HepG2 (cell line): ENCODE data around the gene ABCA3. TPM values are rescaled to one million over a fixed set of nuclear protein-coding genes. Genes with fewer than 3 reads are reported as not detected.

ENCODE experiments used
- ATAC-seq: fragments of 200-7000 bp; cut with Tn5 transposase; 3 replicates; pipeline ENCODE4 v1.9.1; 2020; ENCODE audit warnings: mild to moderate bottlenecking, moderate library complexity
- BruUV-seq: library from RNA; stranded (reverse); fragments of 400-500 nt; replicated peaks from 2 replicates; lab custom pipeline; 2021; lab: Mats Ljungman, UMichigan
- CTCF ChIA-PET: fragments of 300-600 bp; formaldehyde crosslinking; extraction: SDS; loops from one replicate; lab custom pipeline; 2021; ENCODE audit warnings: low total read pairs, inconsistent platforms, low intra/inter-chr PET ratio; lab: Yijun Ruan, JAX
- POLR2A ChIA-PET: fragments of 350-600 bp; sonication (Branson Sonifier 250); formaldehyde crosslinking; loops from one replicate; lab custom pipeline; 2020; ENCODE audit warnings: antibody characterized with exemption, inconsistent platforms; lab: Yijun Ruan, JAX
- DNase-seq: peaks from one replicate; pipeline ENCODE4 v3.0.0-alpha.2; 2015; ENCODE audit warnings: low spot score
- FAIRE-seq: peaks from 3 replicates; lab custom pipeline; 2011; peaks lifted over from hg19 to GRCh38; lab: Jason Lieb, UNC
- H2AFZ ChIP-seq: one replicate; pipeline ENCODE4 v1.6.1; 2011; ENCODE audit warnings: low read length, inconsistent platforms
- H3K27ac ChIP-seq: fragments of 300-600 bp; 3 replicates; pipeline ENCODE4 v1.8.0; 2011; ENCODE audit warnings: mixed run types, mild to moderate bottlenecking, mixed read lengths, low read length, inconsistent platforms; ENCODE audit not compliant: insufficient read depth; ENCODE audit errors: extremely low read length
- H3K27me3 ChIP-seq, 2 experiments: fragments of 200-600 bp in 1 of 2; 2 replicates in 1 of 2; 3 replicates in 1 of 2; pipeline versions ENCODE4 v1.6.0 to v1.8.0; 2011; ENCODE audit warnings: low read length in 2 of 2, mild to moderate bottlenecking in 2 of 2, moderate library complexity in 2 of 2, inconsistent platforms in 1 of 2; ENCODE audit not compliant: insufficient read depth in 2 of 2, control insufficient read depth in 1 of 2
- H3K36me3 ChIP-seq, 2 experiments: fragments of 200-600 bp in 1 of 2; replicated peaks in 1 of 2; 2 replicates in 1 of 2; 3 replicates in 1 of 2; pipeline versions ENCODE4 v1.5.1 to v1.8.0; 2011; ENCODE audit warnings: low read length in 2 of 2, inconsistent platforms in 1 of 2; ENCODE audit not compliant: insufficient read depth in 2 of 2, control insufficient read depth in 1 of 2
- H3K4me1 ChIP-seq: 2 replicates; pipeline ENCODE4 v1.5.1; 2012; ENCODE audit warnings: low read length, inconsistent platforms; ENCODE audit not compliant: insufficient read depth
- H3K4me2 ChIP-seq: 2 replicates; pipeline ENCODE4 v1.6.0; 2011; ENCODE audit warnings: low read depth, low read length, inconsistent platforms
- H3K4me3 ChIP-seq, 3 experiments: fragments of 200-600 bp in 1 of 3; sonication (generic), shearing (Covaris generic) in 1 of 3; replicated peaks in 1 of 3; 2 replicates each; pipeline ENCODE4 v1.5.1; 2011 to 2016; ENCODE audit warnings: low read length in 3 of 3, inconsistent platforms in 2 of 3, low read depth in 2 of 3, mild to moderate bottlenecking in 2 of 3, control low read depth in 1 of 3, mixed read lengths in 1 of 3; ENCODE audit not compliant: insufficient read depth in 1 of 3
- H3K79me2 ChIP-seq: one replicate; pipeline ENCODE4 v1.6.1; 2011; ENCODE audit warnings: low read length, inconsistent platforms; ENCODE audit not compliant: insufficient read depth
- H3K9ac ChIP-seq: 2 replicates; pipeline ENCODE4 v1.6.0; 2011; ENCODE audit warnings: mild to moderate bottlenecking, low read depth, low read length, inconsistent platforms; ENCODE audit not compliant: insufficient read depth
- H3K9me3 ChIP-seq: 2 replicates; pipeline ENCODE4 v1.5.1; 2012; ENCODE audit warnings: mild to moderate bottlenecking, low read length
- H4K20me1 ChIP-seq: 2 replicates; pipeline ENCODE4 v1.6.0; 2011; ENCODE audit warnings: inconsistent platforms, mild to moderate bottlenecking, low read length, moderate library complexity; ENCODE audit not compliant: insufficient read depth
- AGO2 ChIP-seq: fragments of 200-400 bp; formaldehyde crosslinking; optimal IDR thresholded peaks from 2 replicates; pipeline ENCODE3; 2017; ENCODE audit warnings: mild to moderate bottlenecking, low read depth, low read length, moderate library complexity
- CCAR2 ChIP-seq: fragments of 200-400 bp; formaldehyde crosslinking; optimal IDR thresholded peaks from 2 replicates; pipeline ENCODE3; 2018; ENCODE audit warnings: low read depth, mild to moderate bottlenecking, low read length, moderate library complexity
- ONECUT2 ChIP-seq: sonication (generic); formaldehyde crosslinking; IDR thresholded peaks from 2 replicates; pipeline ENCODE4 v1.4.0; 2020; ENCODE audit warnings: missing genetic modification reagents
- PHF21A ChIP-seq: sonication (generic); formaldehyde crosslinking; IDR thresholded peaks from 2 replicates; pipeline ENCODE4 v1.5.0; 2020; ENCODE audit warnings: mild to moderate bottlenecking, missing genetic modification reagents
- PTBP1 ChIP-seq: fragments of 200-400 bp; formaldehyde crosslinking; IDR thresholded peaks from 2 replicates; pipeline ENCODE4 v1.6.1; 2018; ENCODE audit warnings: low read length, low read depth; ENCODE audit not compliant: poor library complexity, severe bottlenecking
- REL ChIP-seq: sonication (generic); formaldehyde crosslinking; conservative IDR thresholded peaks from 2 replicates; pipeline ENCODE4 v1.8.0; 2022; ENCODE audit warnings: mild to moderate bottlenecking, missing genetic modification reagents, moderate library complexity
- ZFYVE20 ChIP-seq: sonication (generic); formaldehyde crosslinking; IDR thresholded peaks from 2 replicates; pipeline ENCODE4 v1.8.0; 2023; ENCODE audit warnings: low read depth, mild to moderate bottlenecking, moderate library complexity, missing genetic modification reagents, borderline replicate concordance
- ZNF260 ChIP-seq: sonication (generic); formaldehyde crosslinking; IDR thresholded peaks from 2 replicates; pipeline ENCODE4 v1.4.0; 2020; ENCODE audit warnings: missing genetic modification reagents, low read depth, mild to moderate bottlenecking, borderline replicate concordance
- WGBS: methylation state at CpG from one replicate; pipeline ENCODE4 v1.1.6; 2017; ENCODE audit warnings: low lambda C conversion rate; 5-methylcytosine and 5-hydroxymethylcytosine counted together
- in situ Hi-C: cut with HindIII; loops from 2 replicates; pipeline ENCODE4 v1.10.0; 2017; ENCODE audit warnings: low pct_unique_long_range_greater_than_20kb; ENCODE audit not compliant: extremely low pct_ligation_motif_present
- intact Hi-C: fragments of 100-400 bp; cut with micrococcal nuclease; formaldehyde crosslinking; loops from one replicate; pipeline ENCODE4 v1.10.0; 2022; ENCODE audit not compliant: unreplicated experiment
- polyA plus RNA-seq, 8 experiments: library from polyadenylated mRNA; depleted of rRNA in 3 of 8; stranded (reverse) in 7 of 8; unstranded in 1 of 8; fragments of >200 nt; fragmentation: Illumina TruSeq in 4 of 8; extraction: Trizol in 4 of 8; gene quantifications; 2 replicates each; pipeline versions ENCODE4 v1.2.1 to v1.2.3, GENCODE V29; 2011 to 2016; ENCODE audit warnings: low read depth in 4 of 8, missing spikeins in 1 of 8, mixed read lengths in 1 of 8; ENCODE audit not compliant: insufficient read depth in 1 of 8
- total RNA-seq, 5 experiments: library from RNA; depleted of rRNA; stranded (reverse); fragments of >200 nt; fragmentation: Illumina TruSeq; extraction: Trizol; gene quantifications; 2 replicates each; pipeline ENCODE4 v1.2.3, GENCODE V29; 2016; ENCODE audit warnings: low read depth in 1 of 5
- TF ChIP-seq, protein P1 (sequence below): sonication (generic); formaldehyde crosslinking; IDR thresholded peaks from 2 replicates; pipeline ENCODE4 v1.4.0; 2020; ENCODE audit warnings: missing genetic modification reagents, borderline replicate concordance
- TF ChIP-seq, protein P2 (sequence below): sonication (generic); formaldehyde crosslinking; IDR thresholded peaks from 2 replicates; pipeline ENCODE4 v1.4.0; 2020; ENCODE audit warnings: mild to moderate bottlenecking, missing genetic modification reagents, borderline replicate concordance

The ABCA3 gene
- total and polyA plus RNA-seq, 2 of the 13 experiments (the other 11 are each of a cell fraction or from before 2014, with no cell fraction given) = 0.60 to 1.5 TPM

- TF ChIP-seq PHF21A (CRISPR knock-in tag) = no peak
- TF ChIP-seq ZNF260 (CRISPR knock-in tag) = no peak
- no peak for TF ChIP-seq ONECUT2 (CRISPR knock-in tag)
- no peak for TF ChIP-seq REL
- no peak for TF ChIP-seq PTBP1
These were observed 106.4 kb downstream of the ABCA3 start (continued) for GRCh38 chr16:2233872-2234812.

GRCh38 chr16:2233046-2233775 lies 107.3 kb downstream of the ABCA3 start:
- Histone ChIP-seq H3K79me2 (no peaks in the 10 kb centered on the region), H4K20me1 (0 out of 2 replicates have a peak, but pooled peaks cover 2% of the 10 kb centered on the region), H3K9ac (no peak overlapping the region), H2AFZ (no peak overlapping the region), H3K4me1 (peaks cover 16% of the 10 kb centered on the region), H3K4me3 (no peak overlapping the region), H3K27ac (no peak overlapping the region)
- intact Hi-C loops (no loop called here), in situ Hi-C loops (no loop called here)
- POLR2A ChIA-PET = no interaction called here
- DNase-seq (no peak), ATAC-seq (no peak)
- BruUV-seq = no TSS peak
- TF ChIP-seq, protein P1, sequence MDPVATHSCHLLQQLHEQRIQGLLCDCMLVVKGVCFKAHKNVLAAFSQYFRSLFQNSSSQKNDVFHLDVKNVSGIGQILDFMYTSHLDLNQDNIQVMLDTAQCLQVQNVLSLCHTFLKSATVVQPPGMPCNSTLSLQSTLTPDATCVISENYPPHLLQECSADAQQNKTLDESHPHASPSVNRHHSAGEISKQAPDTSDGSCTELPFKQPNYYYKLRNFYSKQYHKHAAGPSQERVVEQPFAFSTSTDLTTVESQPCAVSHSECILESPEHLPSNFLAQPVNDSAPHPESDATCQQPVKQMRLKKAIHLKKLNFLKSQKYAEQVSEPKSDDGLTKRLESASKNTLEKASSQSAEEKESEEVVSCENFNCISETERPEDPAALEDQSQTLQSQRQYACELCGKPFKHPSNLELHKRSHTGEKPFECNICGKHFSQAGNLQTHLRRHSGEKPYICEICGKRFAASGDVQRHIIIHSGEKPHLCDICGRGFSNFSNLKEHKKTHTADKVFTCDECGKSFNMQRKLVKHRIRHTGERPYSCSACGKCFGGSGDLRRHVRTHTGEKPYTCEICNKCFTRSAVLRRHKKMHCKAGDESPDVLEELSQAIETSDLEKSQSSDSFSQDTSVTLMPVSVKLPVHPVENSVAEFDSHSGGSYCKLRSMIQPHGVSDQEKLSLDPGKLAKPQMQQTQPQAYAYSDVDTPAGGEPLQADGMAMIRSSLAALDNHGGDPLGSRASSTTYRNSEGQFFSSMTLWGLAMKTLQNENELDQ = no peak
- peak; percentile 61 for TF ChIP-seq AGO2
- TF ChIP-seq, protein P2, sequence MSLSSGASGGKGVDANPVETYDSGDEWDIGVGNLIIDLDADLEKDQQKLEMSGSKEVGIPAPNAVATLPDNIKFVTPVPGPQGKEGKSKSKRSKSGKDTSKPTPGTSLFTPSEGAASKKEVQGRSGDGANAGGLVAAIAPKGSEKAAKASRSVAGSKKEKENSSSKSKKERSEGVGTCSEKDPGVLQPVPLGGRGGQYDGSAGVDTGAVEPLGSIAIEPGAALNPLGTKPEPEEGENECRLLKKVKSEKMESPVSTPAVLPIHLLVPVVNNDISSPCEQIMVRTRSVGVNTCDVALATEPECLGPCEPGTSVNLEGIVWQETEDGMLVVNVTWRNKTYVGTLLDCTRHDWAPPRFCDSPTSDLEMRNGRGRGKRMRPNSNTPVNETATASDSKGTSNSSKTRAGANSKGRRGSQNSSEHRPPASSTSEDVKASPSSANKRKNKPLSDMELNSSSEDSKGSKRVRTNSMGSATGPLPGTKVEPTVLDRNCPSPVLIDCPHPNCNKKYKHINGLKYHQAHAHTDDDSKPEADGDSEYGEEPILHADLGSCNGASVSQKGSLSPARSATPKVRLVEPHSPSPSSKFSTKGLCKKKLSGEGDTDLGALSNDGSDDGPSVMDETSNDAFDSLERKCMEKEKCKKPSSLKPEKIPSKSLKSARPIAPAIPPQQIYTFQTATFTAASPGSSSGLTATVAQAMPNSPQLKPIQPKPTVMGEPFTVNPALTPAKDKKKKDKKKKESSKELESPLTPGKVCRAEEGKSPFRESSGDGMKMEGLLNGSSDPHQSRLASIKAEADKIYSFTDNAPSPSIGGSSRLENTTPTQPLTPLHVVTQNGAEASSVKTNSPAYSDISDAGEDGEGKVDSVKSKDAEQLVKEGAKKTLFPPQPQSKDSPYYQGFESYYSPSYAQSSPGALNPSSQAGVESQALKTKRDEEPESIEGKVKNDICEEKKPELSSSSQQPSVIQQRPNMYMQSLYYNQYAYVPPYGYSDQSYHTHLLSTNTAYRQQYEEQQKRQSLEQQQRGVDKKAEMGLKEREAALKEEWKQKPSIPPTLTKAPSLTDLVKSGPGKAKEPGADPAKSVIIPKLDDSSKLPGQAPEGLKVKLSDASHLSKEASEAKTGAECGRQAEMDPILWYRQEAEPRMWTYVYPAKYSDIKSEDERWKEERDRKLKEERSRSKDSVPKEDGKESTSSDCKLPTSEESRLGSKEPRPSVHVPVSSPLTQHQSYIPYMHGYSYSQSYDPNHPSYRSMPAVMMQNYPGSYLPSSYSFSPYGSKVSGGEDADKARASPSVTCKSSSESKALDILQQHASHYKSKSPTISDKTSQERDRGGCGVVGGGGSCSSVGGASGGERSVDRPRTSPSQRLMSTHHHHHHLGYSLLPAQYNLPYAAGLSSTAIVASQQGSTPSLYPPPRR (CRISPR knock-in tag) = no peak
- no peak for TF ChIP-seq CCAR2
- no peak for TF ChIP-seq ZFYVE20 (CRISPR knock-in tag)
- TF ChIP-seq, all 625 proteins: peak for 1
- 93% methylated on average over 6 of the region's 28 CpGs for WGBS
- CTCF ChIA-PET = no interaction called here
- FAIRE-seq = no peak
- no peak overlapping the region for H3K4me2 ChIP-seq
- no peaks in the 10 kb centered on the region for H3K27me3 ChIP-seq
- peaks cover 22 to 39% of the 10 kb centered on the region in 2 experiments; a peak in 4 of 5 replicates for H3K36me3 ChIP-seq
- H3K9me3 ChIP-seq = no peaks in the 10 kb centered on the region
